HFF-Myc (cell line): ENCODE results near the gene EXOC3L1.
A peak's percentile ranks its signal among the peaks of the same experiment; 100 is the strongest.

Experiments
- DNase-seq: peaks from one replicate; pipeline ENCODE4 v3.0.0-alpha.2; 2011; ENCODE audit warnings: low read depth; ENCODE audit errors: extremely low read depth
- H3K4me3 ChIP-seq: replicated peaks from 2 replicates; pipeline ENCODE4 v1.5.1; 2011; ENCODE audit warnings: low read depth, mild to moderate bottlenecking, control low read depth, low read length
- CTCF ChIP-seq: IDR thresholded peaks from 2 replicates; pipeline ENCODE4 v1.5.1; 2012; ENCODE audit warnings: mild to moderate bottlenecking, low read depth, low read length, control low read depth; ENCODE audit errors: missing control alignments

Gene EXOC3L1

GRCh38 chr16:67185651-67186134, 4.2 kb downstream of the EXOC3L1 start:
- TF ChIP-seq CTCF: no peak
- no peak overlapping the region for H3K4me3 ChIP-seq
- DNase-seq: no peak

- no peak overlapping the region for H3K4me3 ChIP-seq
Observed at GRCh38 chr16:67184995-67185650, 4.8 kb downstream of the EXOC3L1 start.

GRCh38 chr16:67184453-67184994, 5.4 kb downstream of the EXOC3L1 start:
- peak overlapping the region; percentile 45 for H3K4me3 ChIP-seq
- no peak for TF ChIP-seq CTCF
- DNase-seq: no peak

More at GRCh38 chr16:67184995-67185650, 4.8 kb downstream of the EXOC3L1 start:
- peak; percentile 71 for DNase-seq
- TF ChIP-seq CTCF: peak; percentile 76

- H3K4me3 ChIP-seq: peak within 1 kb of the TSS; percentile 45
- TF ChIP-seq CTCF: no peak
- peak; percentile 96 for DNase-seq
Observed at GRCh38 chr16:67183627-67184452, 6.1 kb downstream of the EXOC3L1 start, which contains the start of gene MATCAP1. Gene MATCAP1, minus strand, starts transcription at chr16:67183963. Its CDS starts 3,353 bp downstream, at chr16:67180610.

- H3K4me3 ChIP-seq: peak overlapping the region; percentile 45
- TF ChIP-seq CTCF: no peak
- no peak for DNase-seq
Observed at GRCh38 chr16:67183284-67183626, 6.7 kb downstream of the EXOC3L1 start.

GRCh38 chr16:67182288-67182687, 7.6 kb downstream of the EXOC3L1 start:
- no peak for TF ChIP-seq CTCF
- H3K4me3 ChIP-seq: peak overlapping the region; percentile 45
- no peak for DNase-seq
